ENCODE measurements around the gene XK. TPM values are rescaled to one million over a fixed set of nuclear protein-coding genes. Genes with fewer than 3 reads are reported as not detected.

The XK gene
- total RNA-seq, 1 donor from 2014 or later: 1.1 TPM

DNA sequence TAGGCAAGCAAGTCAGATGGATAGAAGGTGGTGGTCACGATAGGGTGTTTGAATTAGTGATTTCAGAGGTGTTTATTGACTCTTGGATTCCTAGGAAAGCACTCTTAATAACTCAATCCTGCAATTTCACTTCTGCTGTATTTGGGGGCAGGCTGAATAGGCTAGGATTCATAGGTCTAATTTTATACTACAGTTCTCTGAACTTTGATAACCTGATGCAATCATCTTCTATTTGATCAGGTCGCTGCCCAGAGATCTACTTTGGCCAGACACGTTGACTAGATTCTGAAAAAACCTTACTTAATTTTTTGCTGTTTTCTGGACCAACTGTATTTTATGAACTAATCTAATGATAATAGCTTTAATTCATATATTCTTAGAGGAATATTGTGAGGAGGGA is 26.4 kb downstream of the XK start:
- Mint-ChIP-seq H3K36me3 (ENCODE audit: insufficient read depth) (peaks cover 3% of the 10 kb centered on the region), H3K27ac (no peak overlapping the region), H3K4me3 (ENCODE audit: low read depth) (no peak overlapping the region), H3K27me3 (no peaks in the 10 kb centered on the region), H3K9me3 (ENCODE audit: low read depth) (peaks cover 25% of the 10 kb centered on the region), H3K4me1 (ENCODE audit: low read depth) (no peaks in the 10 kb centered on the region)
- no peak for DNase-seq (ENCODE audit: low spot score, unreplicated experiment)
- TF ChIP-seq, protein P1, sequence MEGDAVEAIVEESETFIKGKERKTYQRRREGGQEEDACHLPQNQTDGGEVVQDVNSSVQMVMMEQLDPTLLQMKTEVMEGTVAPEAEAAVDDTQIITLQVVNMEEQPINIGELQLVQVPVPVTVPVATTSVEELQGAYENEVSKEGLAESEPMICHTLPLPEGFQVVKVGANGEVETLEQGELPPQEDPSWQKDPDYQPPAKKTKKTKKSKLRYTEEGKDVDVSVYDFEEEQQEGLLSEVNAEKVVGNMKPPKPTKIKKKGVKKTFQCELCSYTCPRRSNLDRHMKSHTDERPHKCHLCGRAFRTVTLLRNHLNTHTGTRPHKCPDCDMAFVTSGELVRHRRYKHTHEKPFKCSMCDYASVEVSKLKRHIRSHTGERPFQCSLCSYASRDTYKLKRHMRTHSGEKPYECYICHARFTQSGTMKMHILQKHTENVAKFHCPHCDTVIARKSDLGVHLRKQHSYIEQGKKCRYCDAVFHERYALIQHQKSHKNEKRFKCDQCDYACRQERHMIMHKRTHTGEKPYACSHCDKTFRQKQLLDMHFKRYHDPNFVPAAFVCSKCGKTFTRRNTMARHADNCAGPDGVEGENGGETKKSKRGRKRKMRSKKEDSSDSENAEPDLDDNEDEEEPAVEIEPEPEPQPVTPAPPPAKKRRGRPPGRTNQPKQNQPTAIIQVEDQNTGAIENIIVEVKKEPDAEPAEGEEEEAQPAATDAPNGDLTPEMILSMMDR (IDR thresholded peaks at IDR 0.05; ENCODE audit: unreplicated experiment): no peak

GRCh38 chrX:37712458-37712857 is 26.9 kb downstream of the XK start:
- Mint-ChIP-seq H3K27me3 (no peaks in the 10 kb centered on the region), H3K36me3 (ENCODE audit: insufficient read depth) (peaks cover 3% of the 10 kb centered on the region), H3K4me1 (ENCODE audit: low read depth) (no peaks in the 10 kb centered on the region), H3K27ac (no peak overlapping the region), H3K9me3 (ENCODE audit: low read depth) (peaks cover 27% of the 10 kb centered on the region), H3K4me3 (ENCODE audit: low read depth) (no peak overlapping the region)
- TF ChIP-seq, protein P1 (IDR thresholded peaks at IDR 0.05; ENCODE audit: unreplicated experiment): no peak
- DNase-seq (ENCODE audit: low spot score, unreplicated experiment): no peak

GRCh38 chrX:37714479-37714878 is 28.9 kb downstream of the XK start:
- TF ChIP-seq, protein P1 (IDR thresholded peaks at IDR 0.05; ENCODE audit: unreplicated experiment): no peak
- no peaks in the 10 kb centered on the region for H3K36me3 Mint-ChIP-seq (ENCODE audit: insufficient read depth)

GRCh38 chrX:37716602-37717001 is 31.0 kb downstream of the XK start:
- H3K27ac Mint-ChIP-seq: no peak overlapping the region
- H3K9me3 Mint-ChIP-seq (ENCODE audit: low read depth): peaks cover 39% of the 10 kb centered on the region
- H3K36me3 Mint-ChIP-seq (ENCODE audit: insufficient read depth): no peaks in the 10 kb centered on the region

More at GRCh38 chrX:37714479-37714878, 28.9 kb downstream of the XK start:
- no peak overlapping the region for H3K4me3 Mint-ChIP-seq (ENCODE audit: low read depth)
- peaks cover 33% of the 10 kb centered on the region for H3K9me3 Mint-ChIP-seq (ENCODE audit: low read depth)
- no peak overlapping the region for H3K27ac Mint-ChIP-seq
- no peaks in the 10 kb centered on the region for H3K4me1 Mint-ChIP-seq (ENCODE audit: low read depth)
- no peak for DNase-seq (ENCODE audit: low spot score, unreplicated experiment)
- no peaks in the 10 kb centered on the region for H3K27me3 Mint-ChIP-seq

GRCh38 chrX:37717708-37718107 is 32.1 kb downstream of the XK start:
- Mint-ChIP-seq H3K36me3 (ENCODE audit: insufficient read depth) (no peaks in the 10 kb centered on the region), H3K9me3 (ENCODE audit: low read depth) (peaks cover 39% of the 10 kb centered on the region), H3K4me1 (ENCODE audit: low read depth) (no peaks in the 10 kb centered on the region), H3K4me3 (ENCODE audit: low read depth) (no peak overlapping the region), H3K27me3 (no peaks in the 10 kb centered on the region), H3K27ac (no peak overlapping the region)
- TF ChIP-seq, protein P1 (IDR thresholded peaks at IDR 0.05; ENCODE audit: unreplicated experiment): no peak
- DNase-seq (ENCODE audit: low spot score, unreplicated experiment): no peak

More at GRCh38 chrX:37716602-37717001, 31.0 kb downstream of the XK start:
- H3K4me3 Mint-ChIP-seq (ENCODE audit: low read depth): no peak overlapping the region
- DNase-seq (ENCODE audit: low spot score, unreplicated experiment): no peak
- TF ChIP-seq, protein P1 (IDR thresholded peaks at IDR 0.05; ENCODE audit: unreplicated experiment): no peak
- H3K27me3 Mint-ChIP-seq: no peaks in the 10 kb centered on the region
- H3K4me1 Mint-ChIP-seq (ENCODE audit: low read depth): no peaks in the 10 kb centered on the region

Data from progenitor cell of endocrine pancreas (in vitro differentiated cells).